RWPE2 (cell line): ENCODE results near the gene DAPK2.
A peak's percentile ranks its signal among the peaks of the same experiment; 100 is the strongest.

Experiments
- ATAC-seq: fragments of 200-7000 bp; cut with Tn5 transposase; 3 replicates; pipeline ENCODE4 v1.9.1; 2021; ENCODE audit warnings: low read depth
- DNase-seq: peaks from one replicate; pipeline ENCODE4 v3.0.0-alpha.2; 2020; ENCODE audit warnings: low spot score
- H3K27ac ChIP-seq: fragments of 450-650 bp; 2 replicates; pipeline ENCODE4 v1.5.1; 2017; ENCODE audit warnings: mild to moderate bottlenecking; ENCODE audit not compliant: poor library complexity, severe bottlenecking
- H3K27me3 ChIP-seq: fragments of 250-450 bp; sonication (Bioruptor Pico); 2 replicates; pipeline ENCODE4 v1.5.1; 2021; ENCODE audit warnings: mild to moderate bottlenecking, moderate library complexity; ENCODE audit not compliant: insufficient read depth, poor library complexity, severe bottlenecking
- H3K36me3 ChIP-seq: fragments of 250-450 bp; sonication (Bioruptor Pico); 2 replicates; pipeline ENCODE4 v1.5.1; 2020; ENCODE audit warnings: low read depth, mild to moderate bottlenecking, moderate library complexity
- H3K4me1 ChIP-seq: fragments of 250-450 bp; sonication (Bioruptor Pico); 2 replicates; pipeline ENCODE4 v1.5.1; 2021; ENCODE audit warnings: mild to moderate bottlenecking, moderate library complexity; ENCODE audit not compliant: insufficient read depth, poor library complexity, severe bottlenecking
- H3K4me3 ChIP-seq: fragments of 250-450 bp; sonication (Bioruptor Pico); 2 replicates; pipeline ENCODE4 v1.5.1; 2021; ENCODE audit warnings: mild to moderate bottlenecking, moderate library complexity; ENCODE audit not compliant: severe bottlenecking
- H3K9me3 ChIP-seq: fragments of 250-450 bp; sonication (Bioruptor Pico); 2 replicates; pipeline ENCODE4 v1.5.1; 2021; ENCODE audit warnings: mild to moderate bottlenecking, moderate library complexity; ENCODE audit not compliant: severe bottlenecking
- TF ChIP-seq, protein P1 (sequence below): fragments of 450-650 bp; IDR thresholded peaks from one replicate; pipeline ENCODE4 v1.5.1; 2017; ENCODE audit warnings: mild to moderate bottlenecking, moderate library complexity; ENCODE audit not compliant: poor library complexity, severe bottlenecking

The DAPK2 gene

DNA sequence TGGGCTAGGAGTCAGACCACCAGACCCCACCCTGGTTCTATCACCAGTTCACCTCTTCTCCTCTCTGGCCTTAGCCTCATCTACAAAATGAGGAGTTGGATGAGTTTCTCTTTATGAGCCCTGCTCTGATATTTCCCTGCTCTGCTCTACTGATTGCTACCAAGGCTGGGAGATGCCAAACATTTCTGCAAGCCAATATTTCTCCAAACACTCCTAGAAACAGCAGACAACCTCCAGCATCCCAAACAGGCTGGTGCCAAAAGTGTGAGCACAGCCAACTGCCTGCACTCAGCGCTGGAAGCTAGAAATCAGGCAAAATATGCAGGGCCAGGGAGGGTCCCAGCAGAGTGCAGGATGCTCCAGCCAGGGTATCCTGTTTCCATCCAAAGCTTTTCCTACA is 10.8 kb downstream of the DAPK2 start:
- no peak for ATAC-seq
- DNase-seq, result no peak
- H3K9me3 ChIP-seq, result no peaks in the 10 kb centered on the region
- no peak overlapping the region for H3K27ac ChIP-seq
- TF ChIP-seq, protein P1, sequence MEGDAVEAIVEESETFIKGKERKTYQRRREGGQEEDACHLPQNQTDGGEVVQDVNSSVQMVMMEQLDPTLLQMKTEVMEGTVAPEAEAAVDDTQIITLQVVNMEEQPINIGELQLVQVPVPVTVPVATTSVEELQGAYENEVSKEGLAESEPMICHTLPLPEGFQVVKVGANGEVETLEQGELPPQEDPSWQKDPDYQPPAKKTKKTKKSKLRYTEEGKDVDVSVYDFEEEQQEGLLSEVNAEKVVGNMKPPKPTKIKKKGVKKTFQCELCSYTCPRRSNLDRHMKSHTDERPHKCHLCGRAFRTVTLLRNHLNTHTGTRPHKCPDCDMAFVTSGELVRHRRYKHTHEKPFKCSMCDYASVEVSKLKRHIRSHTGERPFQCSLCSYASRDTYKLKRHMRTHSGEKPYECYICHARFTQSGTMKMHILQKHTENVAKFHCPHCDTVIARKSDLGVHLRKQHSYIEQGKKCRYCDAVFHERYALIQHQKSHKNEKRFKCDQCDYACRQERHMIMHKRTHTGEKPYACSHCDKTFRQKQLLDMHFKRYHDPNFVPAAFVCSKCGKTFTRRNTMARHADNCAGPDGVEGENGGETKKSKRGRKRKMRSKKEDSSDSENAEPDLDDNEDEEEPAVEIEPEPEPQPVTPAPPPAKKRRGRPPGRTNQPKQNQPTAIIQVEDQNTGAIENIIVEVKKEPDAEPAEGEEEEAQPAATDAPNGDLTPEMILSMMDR, result no peak
- no peaks in the 10 kb centered on the region for H3K27me3 ChIP-seq
- H3K4me3 ChIP-seq, result no peak overlapping the region
- H3K36me3 ChIP-seq, result no peaks in the 10 kb centered on the region
- no peaks in the 10 kb centered on the region for H3K4me1 ChIP-seq

DNA sequence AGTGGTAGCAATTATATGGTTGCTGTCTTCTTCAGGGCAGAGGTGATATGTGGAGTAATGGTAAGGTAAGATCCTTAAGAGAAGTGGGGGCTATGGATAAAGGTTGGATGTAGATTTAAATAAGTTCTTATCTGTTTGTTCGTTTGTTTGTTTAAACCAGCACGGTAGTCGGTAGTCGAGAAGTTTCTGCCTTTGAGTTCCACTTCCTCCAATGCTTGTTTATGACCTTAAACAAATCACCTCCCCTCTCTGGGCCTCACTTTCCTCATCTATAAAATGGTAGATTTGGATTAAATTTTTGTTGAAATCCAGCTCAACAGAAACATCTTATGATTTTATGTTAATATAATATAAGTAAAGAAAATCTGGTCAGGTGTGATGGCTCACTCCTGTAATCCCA is 11.8 kb downstream of the DAPK2 start:
- ATAC-seq, result no peak

DNA sequence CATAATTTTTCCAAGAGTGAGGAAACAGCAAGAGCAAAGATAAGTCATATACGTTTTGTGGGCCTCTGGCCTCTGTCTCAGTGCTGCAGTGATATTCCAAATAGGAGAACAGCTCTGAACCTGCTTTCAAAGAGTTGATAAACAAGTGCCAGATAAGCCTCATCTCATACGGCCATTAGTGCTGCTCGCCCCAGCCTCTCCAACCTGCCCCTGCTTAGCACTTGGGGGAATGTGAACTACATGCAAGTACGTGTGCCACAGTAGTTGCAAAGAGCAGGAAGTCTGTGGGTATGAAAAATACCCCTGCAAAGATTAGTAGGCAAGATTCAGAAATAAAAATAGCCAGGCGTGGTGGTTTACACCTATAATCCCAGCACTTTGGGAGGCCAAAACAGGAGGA is 14.0 kb downstream of the DAPK2 start:
- Histone ChIP-seq H3K27me3 (no peaks in the 10 kb centered on the region), H3K9me3 (no peaks in the 10 kb centered on the region), H3K4me3 (no peak overlapping the region), H3K27ac (no peak overlapping the region), H3K4me1 (peaks cover 6% of the 10 kb centered on the region), H3K36me3 (no peaks in the 10 kb centered on the region)
- no peak for DNase-seq
- no peak for ATAC-seq
- TF ChIP-seq, protein P1, result no peak

More for the DNA sequence above, 11.8 kb downstream of the DAPK2 start:
- Histone ChIP-seq H3K36me3 (no peaks in the 10 kb centered on the region), H3K27me3 (no peaks in the 10 kb centered on the region), H3K4me3 (no peak overlapping the region), H3K9me3 (no peaks in the 10 kb centered on the region), H3K27ac (no peak overlapping the region), H3K4me1 (no peaks in the 10 kb centered on the region)
- DNase-seq, result no peak
- TF ChIP-seq, protein P1, result no peak

DNA sequence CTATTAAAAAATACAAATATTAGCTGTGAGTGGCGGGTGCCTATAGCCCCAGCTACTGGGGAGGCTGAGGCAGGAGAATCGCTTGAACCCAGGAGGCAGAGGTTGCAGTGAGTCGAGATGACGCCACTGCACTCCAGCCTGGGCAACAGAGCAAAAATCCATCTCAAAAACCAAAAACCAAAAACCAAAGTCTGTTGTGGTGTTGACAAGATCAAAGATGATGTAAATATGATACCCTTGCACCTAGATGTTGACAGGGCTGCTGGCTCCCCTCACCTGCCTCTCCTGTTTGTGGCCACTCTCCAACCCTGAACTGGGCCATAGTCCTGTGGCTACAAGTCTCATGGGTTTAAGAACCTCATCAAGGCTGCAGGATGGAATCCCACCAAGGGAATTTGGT is 16.2 kb downstream of the DAPK2 start:
- Histone ChIP-seq H3K4me3 (no peak overlapping the region), H3K9me3 (no peaks in the 10 kb centered on the region), H3K36me3 (no peaks in the 10 kb centered on the region), H3K27ac (no peak overlapping the region), H3K27me3 (no peaks in the 10 kb centered on the region), H3K4me1 (peaks cover 8% of the 10 kb centered on the region)
- DNase-seq, result no peak
- TF ChIP-seq, protein P1, result no peak
- ATAC-seq, result no peak

DNA sequence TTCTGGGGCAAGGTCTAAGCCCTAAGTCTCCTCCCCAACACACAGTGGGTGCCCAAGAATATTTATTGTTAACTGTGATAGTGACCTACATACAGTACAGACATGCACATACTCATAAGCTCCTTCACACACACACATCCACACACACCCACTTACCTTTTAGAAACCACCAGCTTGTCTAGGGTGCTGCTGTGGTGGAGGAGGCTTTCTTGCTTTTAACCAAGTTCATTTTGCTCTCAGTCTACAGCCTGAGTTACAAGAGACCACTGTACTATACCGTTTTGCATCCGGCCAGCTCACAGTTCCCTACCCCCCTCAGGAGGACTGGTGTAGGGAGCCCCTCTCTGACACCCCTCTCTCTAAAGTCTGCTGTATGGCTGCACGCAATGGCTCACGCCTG is 16.7 kb downstream of the DAPK2 start:
- Histone ChIP-seq H3K4me1 (peaks cover 8% of the 10 kb centered on the region), H3K36me3 (no peaks in the 10 kb centered on the region), H3K27me3 (no peaks in the 10 kb centered on the region), H3K4me3 (no peak overlapping the region), H3K27ac (no peak overlapping the region), H3K9me3 (no peaks in the 10 kb centered on the region)
- DNase-seq, result no peak
- TF ChIP-seq, protein P1, result no peak
- peak; percentile 22; the same call in 1 of the 3 replicates for ATAC-seq
